ENCODE measurements around the gene C14orf93.

- TF ChIP-seq CTCF (IDR thresholded peaks at IDR 0.05; ENCODE audit: poor library complexity, severe bottlenecking) (no peak), MXI1 (conservative IDR thresholded peaks at IDR 0.05; ENCODE audit: poor library complexity, severe bottlenecking) (no peak), EP300 (conservative IDR thresholded peaks at IDR 0.05; ENCODE audit: poor library complexity, severe bottlenecking) (no peak), POLR2AphosphoS5 (IDR thresholded peaks at IDR 0.05) (no peak)
Observed at GRCh38 chr14:22971152-22971551, 38.8 kb downstream of the C14orf93 start.

Data from neural cell (in vitro differentiated cells).